Fibroblast of skin of left biceps (primary cell): ENCODE data around the gene EMP2.

ENCODE experiments used
- DNase-seq, 2 experiments: peaks; one replicate each; pipeline ENCODE4 v3.0.0-alpha.2; 2013; ENCODE audit warnings: low read depth in 2 of 2

Gene EMP2

GRCh38 chr16:10485698-10486382 lies 94.6 kb downstream of the EMP2 start:
- no peak for DNase-seq

GRCh38 chr16:10485159-10485558 lies 95.2 kb downstream of the EMP2 start:
- no peak for DNase-seq

GRCh38 chr16:10480151-10480550 lies 100.2 kb downstream of the EMP2 start:
- no peak for DNase-seq
